Measurements from ENCODE around the gene TBCC. TPM values are rescaled to one million over a fixed set of nuclear protein-coding genes. Genes with fewer than 3 reads are reported as not detected.
A peak's percentile ranks its signal among the peaks of the same experiment; 100 is the strongest.
"Not testable (repeated sequence)": the region's sequence is repeated elsewhere in the genome, so short reads cannot be mapped to it uniquely, and the experiment has no call there.

The TBCC gene
- total RNA-seq, 1 experiment from 2014 or later = 51.0 TPM

DNA sequence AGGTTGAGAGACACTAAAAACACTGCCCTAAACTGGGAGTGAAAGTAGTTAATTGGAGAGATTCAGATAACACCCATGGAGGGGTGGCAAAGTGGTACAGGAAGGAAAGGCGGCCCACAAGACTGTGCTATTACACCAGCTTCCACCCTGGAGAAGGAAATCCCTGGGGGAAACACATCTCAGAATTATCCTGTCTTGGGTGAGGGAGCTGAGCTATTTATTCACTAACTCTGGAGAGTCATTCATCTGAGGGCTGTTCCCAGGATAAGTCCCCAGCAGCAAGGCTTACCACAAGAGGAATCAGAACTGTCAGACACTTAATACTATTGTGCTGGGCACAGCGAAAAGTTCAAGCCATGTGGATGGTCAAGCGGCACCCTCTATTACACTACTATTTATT lies 9.9 kb downstream of the TBCC start:
- H3K27me3 ChIP-seq (replicated peaks) = no peaks in the 10 kb centered on the region
- no peaks in the 10 kb centered on the region for H3K4me1 ChIP-seq (replicated peaks)

DNA sequence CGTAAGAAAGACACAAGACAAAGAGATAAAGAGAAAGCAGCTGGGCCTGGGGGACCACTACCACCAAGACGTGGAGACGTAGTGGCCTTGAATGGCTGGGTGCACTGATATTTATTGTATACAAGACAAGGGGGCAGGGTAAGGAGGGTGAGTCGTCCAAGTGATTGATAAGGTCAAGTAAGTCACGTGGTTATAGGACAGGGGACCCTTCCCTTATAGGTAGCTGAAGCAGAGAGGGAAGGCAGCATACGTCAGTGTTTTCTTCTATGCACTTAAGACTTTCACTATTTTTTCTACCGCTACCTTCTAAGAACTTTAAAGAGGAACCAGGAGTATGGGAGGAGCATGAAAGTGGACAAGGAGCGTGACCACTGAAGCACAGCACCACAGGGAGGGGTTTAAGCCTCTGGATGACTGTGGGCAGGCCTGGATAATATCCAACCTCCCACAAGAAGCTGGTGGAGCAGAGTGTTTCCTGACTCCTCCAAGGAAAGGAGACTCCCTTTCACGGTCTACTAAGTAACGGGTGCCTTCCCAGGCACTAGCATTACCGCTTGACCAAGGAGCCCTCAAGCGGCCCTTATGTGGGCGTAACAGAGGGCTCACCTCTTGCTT lies 11.9 kb downstream of the TBCC start:
- H3K27me3 ChIP-seq (replicated peaks); H3K36me3 ChIP-seq; DNase-seq (ENCODE audit: low read depth in 1 of 2, low spot score in 2 of 2): not testable (repeated sequence)

More for the DNA sequence above, 9.9 kb downstream of the TBCC start:
- no peaks in the 10 kb centered on the region for H3K36me3 ChIP-seq
- H3K9me3 ChIP-seq (replicated peaks) = no peaks in the 10 kb centered on the region
- no peak for DNase-seq (ENCODE audit: low read depth in 1 of 2, low spot score in 2 of 2)
- no peak overlapping the region for H3K4me3 ChIP-seq
- H3K27ac ChIP-seq = no peak overlapping the region

GRCh38 chr6:42729731-42730130 lies 16.2 kb downstream of the TBCC start:
- no peak overlapping the region for H3K4me3 ChIP-seq
- no peaks in the 10 kb centered on the region for H3K36me3 ChIP-seq
- DNase-seq (ENCODE audit: low read depth in 1 of 2, low spot score in 2 of 2) = no peak
- no peaks in the 10 kb centered on the region for H3K4me1 ChIP-seq (replicated peaks)
- H3K27me3 ChIP-seq (replicated peaks) = no peaks in the 10 kb centered on the region
- no peaks in the 10 kb centered on the region for H3K9me3 ChIP-seq (replicated peaks)
- H3K27ac ChIP-seq = no peak overlapping the region

More for the DNA sequence above, 11.9 kb downstream of the TBCC start:
- H3K27ac ChIP-seq; H3K9me3 ChIP-seq (replicated peaks); H3K4me1 ChIP-seq (replicated peaks); H3K4me3 ChIP-seq: not testable (repeated sequence)

DNA sequence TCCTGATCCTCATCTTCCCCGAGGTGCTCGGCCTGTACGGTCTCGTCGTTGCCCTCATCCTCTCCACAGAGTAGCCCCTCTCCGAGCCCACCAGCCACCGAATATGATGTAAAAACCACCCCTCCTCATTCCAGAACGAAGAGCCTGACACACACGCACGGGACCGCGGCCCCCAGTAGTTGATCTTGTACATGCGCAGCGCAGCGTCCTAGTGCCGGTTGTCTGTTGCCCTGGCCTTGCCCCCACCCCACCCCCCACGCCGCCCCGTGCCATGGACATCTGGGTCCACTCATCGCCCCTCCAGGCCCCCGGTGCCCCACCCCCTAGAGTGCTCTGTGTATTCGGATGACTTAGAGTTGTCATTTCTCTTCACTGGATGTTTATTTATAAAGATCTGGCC lies 18.3 kb downstream of the TBCC start:
- no peak overlapping the region for H3K27ac ChIP-seq

DNA sequence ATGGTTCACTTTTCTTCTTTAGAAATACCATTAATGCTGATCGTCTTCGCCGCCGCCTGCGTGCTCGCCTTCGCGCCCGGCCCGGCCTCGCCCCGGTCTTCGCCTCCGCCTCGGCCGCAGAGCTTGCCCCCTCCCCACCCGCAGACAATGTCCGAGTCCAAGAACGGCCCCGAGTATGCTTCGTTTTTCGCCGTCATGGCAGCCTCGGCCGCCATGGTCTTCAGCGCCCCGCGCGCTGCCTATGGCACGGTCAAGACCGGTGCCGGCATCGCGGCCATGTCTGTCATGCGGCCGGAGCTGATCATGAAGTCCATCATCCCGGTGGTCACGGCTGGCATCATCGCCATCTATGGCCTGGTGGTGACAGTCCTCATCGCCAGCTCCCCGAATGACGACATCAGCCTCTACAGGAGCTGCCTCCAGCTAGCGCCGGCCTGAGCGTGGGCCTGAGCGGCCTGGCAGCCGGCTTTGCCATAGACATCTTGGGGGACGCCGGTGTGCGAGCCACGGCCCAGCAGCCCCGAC lies 18.8 kb downstream of the TBCC start:
- Histone ChIP-seq H3K27me3 (replicated peaks) (no peaks in the 10 kb centered on the region), H3K36me3 (no peaks in the 10 kb centered on the region), H3K4me1 (replicated peaks) (no peaks in the 10 kb centered on the region), H3K27ac (no peak overlapping the region), H3K4me3 (no peak overlapping the region), H3K9me3 (replicated peaks) (no peaks in the 10 kb centered on the region)
- DNase-seq (ENCODE audit: low read depth in 1 of 2, low spot score in 2 of 2) = no peak

More for the DNA sequence above, 18.3 kb downstream of the TBCC start:
- no peaks in the 10 kb centered on the region for H3K36me3 ChIP-seq
- no peak for DNase-seq (ENCODE audit: low read depth in 1 of 2, low spot score in 2 of 2)
- no peaks in the 10 kb centered on the region for H3K9me3 ChIP-seq (replicated peaks)
- H3K4me1 ChIP-seq (replicated peaks) = no peaks in the 10 kb centered on the region
- H3K27me3 ChIP-seq (replicated peaks) = no peaks in the 10 kb centered on the region
- H3K4me3 ChIP-seq = no peak overlapping the region

DNA sequence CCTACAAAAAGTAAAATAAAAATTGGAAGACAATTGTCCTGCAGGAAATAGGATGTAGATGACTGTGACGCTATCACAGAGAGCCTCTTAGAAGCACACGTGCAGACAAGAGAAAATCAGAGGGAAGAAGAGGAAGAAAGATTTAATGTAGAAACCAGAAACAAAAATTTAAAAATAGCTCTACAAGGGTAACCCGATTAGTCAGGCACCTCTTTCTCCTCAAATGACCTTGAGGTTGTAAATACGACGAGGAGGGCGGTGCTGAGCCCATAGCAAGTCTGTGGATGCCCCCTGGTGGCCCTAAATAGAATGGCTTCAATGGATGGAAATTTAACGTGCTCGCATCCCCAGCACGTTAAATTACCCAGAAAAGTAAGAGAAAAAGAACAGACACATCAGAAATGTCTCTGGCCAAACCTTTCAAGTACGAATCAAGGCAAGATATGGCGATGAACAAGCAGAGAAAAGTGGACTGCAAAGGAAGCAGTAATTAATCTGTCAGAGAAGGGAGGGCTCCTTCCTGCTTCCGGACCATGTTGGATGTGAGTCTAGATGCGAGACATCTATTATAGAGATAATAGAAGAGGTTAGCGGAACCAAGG lies 19.3 kb downstream of the TBCC start:
- DNase-seq (ENCODE audit: low read depth in 1 of 2, low spot score in 2 of 2) = peak; percentile 69 to 76
- H3K36me3 ChIP-seq = no peaks in the 10 kb centered on the region
- no peaks in the 10 kb centered on the region for H3K27me3 ChIP-seq (replicated peaks)
- no peaks in the 10 kb centered on the region for H3K4me1 ChIP-seq (replicated peaks)
- no peaks in the 10 kb centered on the region for H3K9me3 ChIP-seq (replicated peaks)
- no peak overlapping the region for H3K27ac ChIP-seq
- no peak overlapping the region for H3K4me3 ChIP-seq

DNA sequence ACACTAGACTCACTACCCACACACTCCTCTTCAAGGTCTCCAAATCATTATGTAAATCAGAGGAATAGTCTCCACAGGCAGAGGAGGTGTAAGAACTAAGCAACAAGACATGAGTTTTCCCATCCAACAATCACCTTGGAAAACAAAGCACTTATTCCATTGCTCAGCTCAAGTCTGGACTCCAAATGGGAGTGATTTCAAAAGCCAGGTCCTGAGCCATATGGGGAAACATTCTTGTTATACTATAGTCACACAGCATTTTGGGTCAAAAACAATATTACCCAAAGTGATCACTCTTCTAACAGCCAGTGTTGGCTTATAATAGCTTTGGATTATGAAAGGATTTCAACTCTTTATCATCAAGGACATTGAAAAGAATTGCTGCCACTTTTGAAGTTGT lies 19.9 kb downstream of the TBCC start:
- Histone ChIP-seq H3K4me1 (replicated peaks) (no peaks in the 10 kb centered on the region), H3K4me3 (no peak overlapping the region), H3K27me3 (replicated peaks) (no peaks in the 10 kb centered on the region), H3K36me3 (no peaks in the 10 kb centered on the region), H3K27ac (no peak overlapping the region), H3K9me3 (replicated peaks) (no peaks in the 10 kb centered on the region)
- DNase-seq (ENCODE audit: low read depth in 1 of 2, low spot score in 2 of 2) = no peak

DNA sequence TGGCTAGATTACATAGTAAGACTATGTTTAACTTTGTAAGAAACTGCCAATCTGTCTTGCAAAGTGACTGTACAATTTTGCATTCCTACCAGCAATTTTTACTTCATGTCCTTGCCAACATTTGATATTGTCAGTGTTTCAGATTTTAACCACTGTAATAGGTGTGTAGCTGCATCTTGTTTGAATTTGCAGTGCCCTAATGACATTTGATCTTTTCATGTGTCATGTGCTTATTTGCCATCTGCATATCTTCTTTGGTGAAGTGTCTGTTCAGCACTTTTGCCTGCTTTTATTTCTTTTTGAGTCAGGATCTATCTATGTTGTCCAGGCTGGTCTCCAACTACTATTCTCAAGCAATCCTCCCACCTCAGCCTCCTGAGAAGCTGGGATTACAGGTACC lies 21.1 kb downstream of the TBCC start:
- Histone ChIP-seq H3K9me3 (replicated peaks) (no peaks in the 10 kb centered on the region), H3K27ac (no peak overlapping the region), H3K4me3 (no peak overlapping the region), H3K27me3 (replicated peaks) (no peaks in the 10 kb centered on the region), H3K36me3 (no peaks in the 10 kb centered on the region), H3K4me1 (replicated peaks) (no peaks in the 10 kb centered on the region)
- no peak for DNase-seq (ENCODE audit: low read depth in 1 of 2, low spot score in 2 of 2)

DNA sequence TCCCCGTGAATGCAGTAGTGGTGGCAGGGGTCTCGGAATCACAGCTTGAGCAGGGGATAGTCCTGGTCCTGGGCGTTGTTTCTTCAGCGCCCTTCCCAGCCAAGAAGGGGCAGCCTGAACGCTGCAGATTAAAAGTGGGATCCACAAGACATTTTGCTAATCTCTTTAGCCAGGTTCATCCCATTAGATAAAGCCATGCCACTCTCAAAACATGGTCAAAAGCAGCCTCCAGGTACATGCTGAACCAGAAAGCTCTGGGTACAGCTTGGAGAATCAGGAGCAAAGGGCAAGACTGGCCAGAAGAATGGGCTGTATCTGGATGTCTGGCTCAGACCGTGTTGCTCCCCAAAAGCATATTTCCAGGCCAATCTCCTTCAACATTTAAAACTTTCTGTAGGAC lies 23.4 kb downstream of the TBCC start, which contains the start of gene PRPH2:
TSS of gene PRPH2 (minus strand) at position 101 of the 400 bp plus-strand sequence. CDS start 263 bp downstream, outside the sequence.
- Histone ChIP-seq H3K9me3 (replicated peaks) (no peaks in the 10 kb centered on the region), H3K4me1 (replicated peaks) (no peaks in the 10 kb centered on the region), H3K27me3 (replicated peaks) (no peaks in the 10 kb centered on the region), H3K27ac (no peak within 1 kb of the TSS), H3K36me3 (no peaks in the 10 kb centered on the region), H3K4me3 (no peak within 1 kb of the TSS)
- no peak for DNase-seq (ENCODE audit: low read depth in 1 of 2, low spot score in 2 of 2)

GRCh38 chr6:42720739-42721138 lies 25.2 kb downstream of the TBCC start:
- H3K36me3 ChIP-seq = no peaks in the 10 kb centered on the region
- DNase-seq (ENCODE audit: low read depth in 1 of 2, low spot score in 2 of 2) = no peak
- no peaks in the 10 kb centered on the region for H3K4me1 ChIP-seq (replicated peaks)
- no peaks in the 10 kb centered on the region for H3K9me3 ChIP-seq (replicated peaks)
- no peak overlapping the region for H3K27ac ChIP-seq
- no peaks in the 10 kb centered on the region for H3K27me3 ChIP-seq (replicated peaks)
- no peak overlapping the region for H3K4me3 ChIP-seq

DNA sequence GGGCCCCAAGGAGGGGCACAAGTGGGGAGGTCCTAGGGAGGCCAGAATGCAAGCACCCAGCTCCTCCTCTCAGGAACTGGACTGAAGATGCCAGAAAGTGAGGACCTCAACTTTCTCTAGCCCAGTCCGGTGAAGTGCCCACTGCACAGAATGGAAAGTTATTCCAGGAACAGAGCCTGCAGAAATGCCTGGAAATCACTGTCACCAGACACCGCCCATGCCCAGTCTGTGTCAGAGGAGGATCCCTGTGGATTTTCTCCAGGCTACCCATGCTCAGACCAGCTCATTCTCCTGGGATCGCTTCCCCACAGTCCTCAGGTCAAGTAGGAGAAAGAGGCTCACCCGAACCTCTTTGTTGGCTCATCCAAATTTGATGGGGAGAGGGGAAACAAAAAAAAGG lies 30.0 kb downstream of the TBCC start:
- Histone ChIP-seq H3K4me1 (replicated peaks) (peaks cover 7% of the 10 kb centered on the region), H3K27me3 (replicated peaks) (no peaks in the 10 kb centered on the region), H3K36me3 (no peaks in the 10 kb centered on the region), H3K9me3 (replicated peaks) (peaks cover 9% of the 10 kb centered on the region), H3K27ac (no peak overlapping the region), H3K4me3 (no peak overlapping the region)
- DNase-seq (ENCODE audit: low read depth in 1 of 2, low spot score in 2 of 2) = no peak

DNA sequence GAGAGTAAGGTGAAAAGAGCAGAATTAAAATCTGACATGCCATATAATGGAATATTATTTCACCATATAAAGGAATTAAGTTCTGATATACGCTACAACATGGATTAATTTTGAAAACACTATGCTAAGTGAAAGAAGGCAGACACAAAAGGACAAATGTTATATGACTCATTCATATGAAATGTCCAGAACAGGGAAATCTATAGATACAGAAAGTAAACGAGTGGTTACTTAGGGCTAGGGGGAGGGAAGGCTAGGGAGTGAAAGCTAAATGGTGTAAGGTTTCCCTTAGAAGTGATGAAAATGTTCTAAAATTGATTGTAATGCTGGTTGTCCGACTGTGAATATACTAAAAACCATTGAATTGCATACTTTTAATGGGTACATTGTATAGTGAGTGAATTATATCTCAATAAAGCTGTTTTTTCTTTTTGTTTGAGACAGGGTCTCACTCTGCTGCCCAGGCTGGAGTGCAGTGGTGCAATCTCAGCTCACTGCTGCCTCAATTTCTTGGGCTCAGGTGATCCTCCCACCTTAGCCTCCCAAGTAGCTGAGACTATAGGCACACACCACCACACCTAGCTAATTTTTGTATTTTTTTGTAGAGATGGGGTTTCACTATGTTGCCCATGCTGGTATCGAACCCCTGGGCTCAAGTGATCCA lies 31.7 kb downstream of the TBCC start:
- Histone ChIP-seq H3K4me1 (replicated peaks) (peaks cover 7% of the 10 kb centered on the region), H3K9me3 (replicated peaks) (peaks cover 9% of the 10 kb centered on the region), H3K36me3 (no peaks in the 10 kb centered on the region), H3K27ac (peak overlapping the region; percentile 39; the same call in 1 of the 2 replicates), H3K4me3 (no peak overlapping the region), H3K27me3 (replicated peaks) (no peaks in the 10 kb centered on the region)
- DNase-seq (ENCODE audit: low read depth in 1 of 2, low spot score in 2 of 2) = peak in 1 of 2 experiments; percentile 25

DNA sequence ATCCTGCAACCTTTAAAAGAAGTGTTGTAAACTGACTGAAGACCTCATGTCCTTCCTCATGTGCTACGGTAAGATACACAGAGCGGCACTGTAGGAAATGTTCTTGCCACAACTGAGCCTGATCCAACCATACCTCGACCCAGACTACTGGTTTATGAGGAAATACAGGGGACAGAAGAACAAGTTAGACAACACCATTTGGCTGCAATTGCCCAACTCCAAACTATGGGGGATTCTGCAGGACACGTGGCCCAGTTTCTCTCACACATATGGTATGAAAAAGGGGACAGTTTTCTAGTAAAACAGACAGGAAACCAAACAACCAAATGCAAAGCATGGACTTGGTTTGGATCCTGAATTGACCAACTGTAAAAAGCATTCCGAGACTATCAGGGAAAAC lies 34.0 kb downstream of the TBCC start:
- H3K27me3 ChIP-seq (replicated peaks) = no peaks in the 10 kb centered on the region
- H3K27ac ChIP-seq = no peak overlapping the region
- peaks cover 7% of the 10 kb centered on the region for H3K4me1 ChIP-seq (replicated peaks)
- DNase-seq (ENCODE audit: low read depth in 1 of 2, low spot score in 2 of 2) = no peak
- no peaks in the 10 kb centered on the region for H3K36me3 ChIP-seq
- H3K9me3 ChIP-seq (replicated peaks) = peaks cover 9% of the 10 kb centered on the region
- no peak overlapping the region for H3K4me3 ChIP-seq

GRCh38 chr6:42710316-42710715 lies 35.6 kb downstream of the TBCC start:
- Histone ChIP-seq H3K27me3 (replicated peaks) (no peaks in the 10 kb centered on the region), H3K9me3 (replicated peaks) (peaks cover 9% of the 10 kb centered on the region), H3K36me3 (no peaks in the 10 kb centered on the region), H3K27ac (no peak overlapping the region), H3K4me3 (no peak overlapping the region), H3K4me1 (replicated peaks) (peaks cover 7% of the 10 kb centered on the region)
- peak in 1 of 2 experiments; percentile 15 for DNase-seq (ENCODE audit: low read depth in 1 of 2, low spot score in 2 of 2)
